ENCODE results near the gene HLA-F.

Gene HLA-F

GRCh38 chr6:29724937-29725869, 2.0 kb downstream of the HLA-F start:
- DNase-seq (ENCODE audit: low spot score), result no peak

DNA sequence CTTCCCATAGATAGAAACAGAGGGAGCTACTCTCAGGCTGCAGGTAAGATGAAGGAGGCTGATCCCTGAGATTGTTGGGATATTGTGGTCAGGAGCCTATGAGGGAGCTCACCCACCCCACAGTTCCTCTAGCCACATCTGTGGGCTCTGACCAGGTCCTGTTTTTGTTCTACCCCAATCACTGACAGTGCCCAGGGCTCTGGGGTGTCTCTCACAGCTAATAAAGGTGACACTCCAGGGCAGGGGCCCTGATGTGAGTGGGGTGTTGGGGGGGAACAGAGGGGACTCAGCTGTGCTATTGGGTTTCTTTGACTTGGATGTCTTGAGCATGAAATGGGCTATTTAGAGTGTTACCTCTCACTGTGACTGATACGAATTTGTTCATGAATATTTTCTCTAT, 2.8 kb downstream of the HLA-F start:
- no peak for DNase-seq (ENCODE audit: low spot score)

GRCh38 chr6:29726571-29727194, 3.4 kb downstream of the HLA-F start:
- DNase-seq (ENCODE audit: low spot score), result no peak

DNA sequence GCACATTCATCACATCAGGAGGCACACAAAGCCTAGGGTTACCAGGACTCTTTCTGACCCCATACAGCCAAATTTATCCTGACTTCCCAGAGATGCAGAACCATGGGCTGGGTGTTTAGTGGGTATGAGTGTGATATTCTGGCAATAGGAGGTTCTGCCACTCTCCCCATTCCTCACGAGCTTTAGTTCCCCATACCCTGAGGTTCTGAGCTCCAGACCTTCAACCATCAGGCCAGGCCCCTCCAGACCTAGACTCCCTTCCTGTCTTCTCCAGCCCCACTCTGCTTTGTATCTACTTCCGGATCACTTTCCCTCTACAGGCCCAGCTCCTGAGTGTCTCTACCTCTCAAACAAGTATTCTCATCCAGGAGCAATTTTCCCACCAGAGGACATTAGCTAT, 4.4 kb downstream of the HLA-F start:
- no peak for DNase-seq (ENCODE audit: low spot score)

GRCh38 chr6:29728173-29728874, 5.1 kb downstream of the HLA-F start:
- DNase-seq (ENCODE audit: low spot score), result no peak

DNA sequence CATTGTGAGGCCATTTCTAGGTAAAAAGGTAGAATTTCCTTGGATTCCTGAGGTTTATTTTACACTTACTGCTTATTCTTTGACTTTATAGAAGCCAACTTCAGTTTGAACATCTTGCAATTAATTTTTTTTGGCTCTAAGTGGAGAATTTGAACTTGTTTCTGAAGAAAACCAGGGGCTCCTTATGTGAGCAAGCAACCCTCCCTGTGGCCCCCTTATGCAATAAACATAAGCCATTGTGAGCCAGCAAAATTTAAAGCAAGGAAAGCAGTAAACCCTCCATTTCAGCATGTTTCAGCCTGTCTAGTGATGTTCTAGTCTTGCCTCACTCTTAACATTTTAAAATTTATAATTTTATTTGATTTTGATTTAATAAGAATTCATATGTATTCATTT, 5.6 kb downstream of the HLA-F start:
- DNase-seq (ENCODE audit: low spot score), result no peak

DNA sequence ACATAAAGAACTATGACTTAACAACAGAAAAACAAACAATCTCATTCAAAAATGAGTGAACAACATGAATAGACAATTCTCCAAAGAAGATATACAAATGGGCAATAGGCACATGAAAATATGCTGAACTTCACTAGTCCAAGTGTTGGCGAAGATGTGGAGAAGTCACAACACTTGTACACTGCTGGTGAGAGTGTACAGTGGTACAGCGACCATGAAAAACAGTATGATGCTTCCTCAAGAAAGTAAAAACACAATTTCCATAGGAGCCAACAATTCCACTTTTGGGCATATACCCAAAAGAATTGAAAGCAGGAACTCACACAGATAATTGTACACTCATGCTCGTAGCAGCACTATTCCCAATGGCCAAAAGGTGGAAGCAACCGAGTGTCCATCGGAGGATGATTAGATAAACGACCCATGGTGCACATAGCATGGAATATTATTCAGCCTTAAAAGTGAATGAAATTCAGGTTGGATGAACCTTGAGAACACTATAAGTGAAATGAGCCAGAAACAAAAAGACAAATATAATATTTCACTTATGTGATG, 6.6 kb downstream of the HLA-F start:
- DNase-seq (ENCODE audit: low spot score), result no peak

GRCh38 chr6:29730575-29731126, 7.4 kb downstream of the HLA-F start:
- no peak for DNase-seq (ENCODE audit: low spot score)

DNA sequence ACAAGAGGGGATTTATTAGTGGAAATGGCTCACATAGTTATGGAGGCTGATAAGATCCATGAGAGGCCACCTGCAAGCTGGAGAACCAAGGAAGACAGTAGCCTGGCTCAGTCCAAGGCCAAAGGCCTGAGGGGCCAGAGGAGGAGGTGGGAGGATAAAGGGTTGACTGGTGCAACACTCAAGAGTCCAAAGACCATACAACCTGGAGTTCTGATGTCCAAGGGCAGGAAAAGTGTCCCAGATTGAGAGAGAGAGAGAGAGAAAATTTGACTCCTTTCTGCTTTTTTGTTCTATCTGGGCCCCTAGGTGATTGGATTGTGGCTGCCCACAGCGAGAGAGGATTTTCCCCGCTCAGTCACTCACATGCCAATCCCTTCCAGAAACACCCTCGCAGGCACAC, 8.0 kb downstream of the HLA-F start:
- DNase-seq (ENCODE audit: low spot score), result no peak

- no peak for DNase-seq (ENCODE audit: low spot score)
Observed at GRCh38 chr6:29733057-29733456, 9.8 kb downstream of the HLA-F start.

- DNase-seq (ENCODE audit: low spot score), result peak; percentile 81
Observed at GRCh38 chr6:29734046-29735018, 11.1 kb downstream of the HLA-F start.

DNA sequence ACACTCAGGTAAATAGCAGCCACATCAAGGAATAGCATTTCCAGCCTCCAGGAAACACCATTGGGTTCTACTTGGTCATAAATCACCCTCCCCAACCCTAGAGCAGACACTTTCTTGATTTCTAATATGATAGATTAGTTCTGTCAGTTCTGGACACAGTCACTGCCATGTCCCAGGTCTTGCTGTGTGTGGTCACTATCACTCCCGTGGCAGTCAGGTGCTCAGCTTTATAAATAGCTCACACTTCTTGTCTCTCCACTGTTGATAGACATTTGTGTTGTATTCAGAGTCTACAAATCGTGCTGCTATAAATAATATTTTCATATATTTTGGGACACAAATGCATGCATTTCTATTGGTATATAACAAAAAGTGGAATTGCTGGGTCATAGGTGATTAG, 13.3 kb downstream of the HLA-F start:
- DNase-seq (ENCODE audit: low spot score), result no peak

GRCh38 chr6:29737707-29738630, 14.7 kb downstream of the HLA-F start:
- peak; percentile 58 for DNase-seq (ENCODE audit: low spot score)

GRCh38 chr6:29739136-29739881, 16.1 kb downstream of the HLA-F start:
- no peak for DNase-seq (ENCODE audit: low spot score)

DNA sequence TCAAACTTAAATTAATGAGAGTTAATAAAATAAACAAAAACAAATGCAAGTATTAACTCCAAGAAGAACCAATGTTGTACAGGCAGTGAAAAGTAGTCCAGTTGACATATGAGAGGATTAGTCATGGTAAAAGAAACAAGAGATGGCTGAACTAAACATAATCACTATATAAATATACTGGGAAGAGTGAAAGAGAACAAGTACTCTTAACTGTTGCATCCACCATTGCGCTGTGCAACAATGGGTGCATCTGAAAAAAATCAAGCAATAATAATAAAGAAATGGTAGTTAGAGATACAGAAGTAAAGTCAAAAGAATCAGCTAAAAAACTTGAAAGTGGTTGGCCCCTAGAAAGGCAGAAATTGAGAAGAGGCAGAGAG, 16.6 kb downstream of the HLA-F start:
- no peak for DNase-seq (ENCODE audit: low spot score)

GRCh38 chr6:29741592-29741991, 18.4 kb downstream of the HLA-F start:
- DNase-seq (ENCODE audit: low spot score), result no peak

DNA sequence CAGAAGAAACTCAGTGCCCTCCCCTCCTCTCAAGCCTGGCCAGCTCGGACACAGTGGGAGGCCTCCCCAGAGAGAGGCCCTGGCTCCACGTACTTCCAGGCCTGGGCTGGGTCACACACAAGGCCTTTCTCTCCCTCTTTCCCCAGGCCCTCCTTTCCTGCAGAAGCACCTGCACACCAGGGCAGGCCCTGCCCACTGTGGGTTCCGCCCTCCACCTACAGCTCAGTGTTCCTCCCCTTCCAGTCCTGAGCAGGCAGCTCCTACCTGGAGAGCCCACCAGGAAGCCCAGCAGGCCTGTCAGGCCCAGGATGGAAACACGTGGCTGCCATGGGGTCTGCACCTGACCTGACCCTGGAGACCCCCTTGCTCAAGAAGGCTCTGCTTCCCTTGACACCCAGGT, 18.9 kb downstream of the HLA-F start:
- DNase-seq (ENCODE audit: low spot score), result no peak

DNA sequence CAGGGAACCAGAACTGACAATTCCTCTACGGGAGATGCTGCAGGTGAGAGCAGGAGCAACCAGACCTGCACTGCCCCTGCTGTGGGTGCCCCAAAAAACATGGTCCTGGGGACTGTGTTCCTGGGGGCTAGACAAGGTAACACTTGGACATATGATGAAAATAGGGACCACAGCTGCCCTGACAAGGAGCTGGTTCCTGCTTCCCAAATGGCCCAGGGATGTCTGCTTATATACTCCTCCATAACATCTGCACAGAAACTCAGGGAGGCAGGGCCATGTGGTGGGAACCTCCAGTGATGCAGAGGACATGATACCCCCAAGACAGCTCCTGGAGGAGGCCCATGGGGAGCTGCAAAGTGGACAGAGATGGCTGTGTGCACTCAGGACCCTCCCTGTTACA, 19.8 kb downstream of the HLA-F start:
- DNase-seq (ENCODE audit: low spot score), result no peak

DNA sequence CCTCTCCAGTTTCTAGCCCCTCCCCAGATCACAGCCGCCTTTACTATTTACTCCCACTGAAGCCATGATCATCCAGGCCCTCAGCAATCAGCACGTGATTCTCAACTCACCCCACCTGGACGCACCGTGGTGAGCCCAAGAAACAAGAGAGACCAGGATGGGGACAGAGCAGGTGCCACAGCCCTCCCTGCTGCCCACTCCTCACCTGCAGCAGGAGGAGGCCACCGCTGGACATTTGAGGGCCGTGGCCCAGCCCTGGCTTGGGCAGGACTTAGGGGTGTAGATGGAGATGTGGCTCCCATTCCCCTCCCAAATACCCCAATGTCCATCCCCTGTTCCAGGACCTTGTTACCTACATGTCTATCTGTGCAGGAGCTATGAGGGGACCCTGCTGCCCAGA, 20.3 kb downstream of the HLA-F start:
- no peak for DNase-seq (ENCODE audit: low spot score)

Data from putamen (tissue), 1 donor.